Measurements from ENCODE around the gene KRT27. TPM values are rescaled to one million over a fixed set of nuclear protein-coding genes. Genes with fewer than 3 reads are reported as not detected.
A peak's percentile ranks its signal among the peaks of the same experiment; 100 is the strongest.

The KRT27 gene
- total RNA-seq, 1 experiment from 2014 or later = not detected

DNA sequence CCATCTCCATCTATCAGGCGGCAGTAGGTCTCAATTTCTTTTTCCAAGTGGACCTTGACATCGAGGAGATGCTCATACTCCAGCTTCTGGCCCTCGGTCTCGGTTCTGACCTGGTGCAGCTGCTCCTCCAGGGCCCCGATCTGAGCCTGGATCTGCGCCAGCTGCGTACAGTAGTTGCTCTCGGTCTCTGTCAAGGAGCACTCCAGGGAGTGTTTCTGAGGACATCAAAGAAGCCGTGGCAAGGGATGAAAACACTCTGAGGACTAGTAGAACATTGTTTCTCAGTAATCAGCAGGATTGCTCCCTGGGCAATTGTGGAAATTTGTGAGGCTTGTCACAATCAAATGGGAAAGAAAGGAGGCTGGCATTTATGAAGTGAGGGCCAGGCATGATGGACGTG is 11.5 kb upstream of the KRT27 start:
- no TSS peak for BruUV-seq (replicated peaks)
- DNase-seq = no peak
- Mint-ChIP-seq H3K36me3 (ENCODE audit: insufficient read depth, unreplicated experiment) (no peaks in the 10 kb centered on the region), H3K27me3 (ENCODE audit: unreplicated experiment) (peaks cover 40% of the 10 kb centered on the region), H3K9me3 (ENCODE audit: low read depth, unreplicated experiment) (no peaks in the 10 kb centered on the region), H3K4me3 (ENCODE audit: low read depth, unreplicated experiment) (no peak overlapping the region), H3K4me1 (ENCODE audit: low read depth, unreplicated experiment) (no peaks in the 10 kb centered on the region), H3K27ac (ENCODE audit: unreplicated experiment) (no peak overlapping the region)
- intact Hi-C loops (cut with micrococcal nuclease; ENCODE audit: unreplicated experiment) = no loop called here
- CTCF ChIA-PET = interaction anchor here (1.2 to 6.3 kb wide), 4 partner anchors 62 to 179 kb away, joined by 3 to 76 read pairs (median 24); no protein-coding TSS in a partner anchor
- TF ChIP-seq CTCF (IDR thresholded peaks at IDR 0.05; ENCODE audit: unreplicated experiment) = no peak

GRCh38 chr17:40791787-40792436 is 9.6 kb upstream of the KRT27 start:
- H3K36me3 Mint-ChIP-seq (ENCODE audit: insufficient read depth, unreplicated experiment) = no peaks in the 10 kb centered on the region
- CTCF ChIA-PET = interaction anchor here (0.6 to 6.3 kb wide), 19 partner anchors 10 to 897 kb away, joined by 3 to 76 read pairs (median 3); partner anchors contain the start of gene KRT27
- intact Hi-C loops (cut with micrococcal nuclease; ENCODE audit: unreplicated experiment) = loop anchor here (1.0 to 2.0 kb wide), 4 partner anchors 65 to 899 kb away; no protein-coding TSS in a partner anchor

DNA sequence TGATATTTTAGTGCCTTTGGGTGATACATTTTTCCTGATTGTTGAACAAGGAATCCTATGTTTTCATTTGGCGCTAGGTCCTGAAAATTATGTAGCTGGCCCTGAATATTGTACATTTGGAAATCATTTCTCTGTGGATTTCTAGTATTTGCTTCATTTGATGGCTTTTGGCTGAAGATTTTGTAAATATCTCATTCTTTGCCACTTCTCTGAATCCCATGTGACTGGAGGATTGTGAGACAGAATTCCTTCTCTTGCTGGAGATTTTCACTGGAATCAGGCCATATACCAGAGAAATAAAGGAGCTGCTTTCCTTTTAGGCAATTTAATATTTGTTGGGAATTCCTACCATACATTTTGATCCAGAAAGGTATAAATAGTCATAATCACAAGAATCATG is 8.8 kb upstream of the KRT27 start:
- CTCF ChIA-PET = interaction anchor here (0.6 to 6.3 kb wide), 20 partner anchors 9 to 898 kb away, joined by 3 to 76 read pairs (median 4); partner anchors contain the start of gene KRT27
- Mint-ChIP-seq H3K27me3 (ENCODE audit: unreplicated experiment) (peaks cover 33% of the 10 kb centered on the region), H3K4me3 (ENCODE audit: low read depth, unreplicated experiment) (no peak overlapping the region), H3K36me3 (ENCODE audit: insufficient read depth, unreplicated experiment) (no peaks in the 10 kb centered on the region), H3K4me1 (ENCODE audit: low read depth, unreplicated experiment) (no peaks in the 10 kb centered on the region), H3K27ac (ENCODE audit: unreplicated experiment) (no peak overlapping the region), H3K9me3 (ENCODE audit: low read depth, unreplicated experiment) (no peaks in the 10 kb centered on the region)
- intact Hi-C loops (cut with micrococcal nuclease; ENCODE audit: unreplicated experiment) = loop anchor here (1.0 to 2.0 kb wide), 4 partner anchors 66 to 898 kb away; no protein-coding TSS in a partner anchor
- no TSS peak for BruUV-seq (replicated peaks)
- no peak for TF ChIP-seq CTCF (IDR thresholded peaks at IDR 0.05; ENCODE audit: unreplicated experiment)
- no peak for DNase-seq

More at GRCh38 chr17:40791787-40792436, 9.6 kb upstream of the KRT27 start:
- BruUV-seq (replicated peaks) = no TSS peak
- Mint-ChIP-seq H3K4me3 (ENCODE audit: low read depth, unreplicated experiment) (no peak overlapping the region), H3K4me1 (ENCODE audit: low read depth, unreplicated experiment) (no peaks in the 10 kb centered on the region), H3K27ac (ENCODE audit: unreplicated experiment) (no peak overlapping the region), H3K27me3 (ENCODE audit: unreplicated experiment) (peaks cover 40% of the 10 kb centered on the region), H3K9me3 (ENCODE audit: low read depth, unreplicated experiment) (no peaks in the 10 kb centered on the region)
- peak; percentile 100 for TF ChIP-seq CTCF (IDR thresholded peaks at IDR 0.05; ENCODE audit: unreplicated experiment)
- peak; percentile 59 for DNase-seq

DNA sequence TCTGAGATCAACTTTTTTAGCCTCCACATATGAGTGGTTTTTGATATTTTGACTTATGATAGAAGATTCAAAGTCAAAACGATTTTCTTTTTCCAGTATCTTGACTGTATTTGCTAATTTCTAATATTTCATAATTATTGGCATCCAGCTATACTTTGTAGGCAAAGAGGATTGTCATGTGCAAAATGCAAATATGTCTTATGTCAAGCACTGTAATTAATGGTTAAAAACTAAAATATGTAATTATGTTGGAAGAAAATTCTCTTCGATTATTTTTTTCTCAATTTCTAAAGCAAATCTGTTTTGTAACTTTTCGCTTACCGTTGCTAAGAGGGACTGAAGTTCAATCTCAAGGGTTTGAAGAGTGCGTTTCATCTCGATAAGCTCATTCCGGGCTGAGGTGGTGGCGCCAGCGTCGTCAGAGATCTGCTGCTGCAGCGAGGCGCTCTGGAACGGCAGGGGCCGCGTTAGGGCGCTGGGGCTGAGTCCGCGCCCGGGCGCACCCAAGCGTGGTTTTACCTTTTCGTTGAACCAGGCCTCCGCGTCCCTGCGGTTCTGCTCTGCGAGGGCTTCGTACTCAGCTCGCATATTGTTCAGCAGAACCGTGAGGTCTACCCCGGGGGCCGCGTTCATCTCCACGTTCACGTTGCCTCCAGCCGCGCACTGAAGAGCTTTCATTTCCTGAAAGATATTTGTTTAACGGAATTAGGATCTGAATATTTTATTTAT is 3.0 kb downstream of the KRT27 start:
- no TSS peak for BruUV-seq (replicated peaks)
- Mint-ChIP-seq H3K4me1 (ENCODE audit: low read depth, unreplicated experiment) (no peaks in the 10 kb centered on the region), H3K4me3 (ENCODE audit: low read depth, unreplicated experiment) (no peak overlapping the region), H3K9me3 (ENCODE audit: low read depth, unreplicated experiment) (no peaks in the 10 kb centered on the region), H3K36me3 (ENCODE audit: insufficient read depth, unreplicated experiment) (no peaks in the 10 kb centered on the region), H3K27me3 (ENCODE audit: unreplicated experiment) (peaks cover 72% of the 10 kb centered on the region), H3K27ac (ENCODE audit: unreplicated experiment) (no peak overlapping the region)
- intact Hi-C loops (cut with micrococcal nuclease; ENCODE audit: unreplicated experiment) = no loop called here
- no peak for DNase-seq
- TF ChIP-seq CTCF (IDR thresholded peaks at IDR 0.05; ENCODE audit: unreplicated experiment) = no peak
- CTCF ChIA-PET = interaction anchor here (0.5 to 1.6 kb wide), 8 partner anchors 12 to 704 kb away, joined by 3 to 8 read pairs (median 3); partner anchors contain the start of genes KRT222 and KRT25

Data from Calu3 (cell line).